AG10803 (cell line): Measurements from ENCODE around the gene DNAH11.

ENCODE experiments used
- DNase-seq: peaks from one replicate; pipeline ENCODE4 v3.0.0; 2010; ENCODE audit warnings: low read depth
- H3K4me3 ChIP-seq: 2 replicates; pipeline ENCODE4 v1.5.1; 2011; ENCODE audit warnings: mild to moderate bottlenecking, low read length, control low read depth
- CTCF ChIP-seq: conservative IDR thresholded peaks from 2 replicates; pipeline ENCODE4 v1.5.1; 2011; ENCODE audit warnings: mild to moderate bottlenecking, low read length, control low read depth, inconsistent platforms

DNAH11 gene

GRCh38 chr7:21753071-21753470 lies 210.2 kb downstream of the DNAH11 start:
- H3K4me3 ChIP-seq = no peak overlapping the region
- TF ChIP-seq CTCF = no peak
- DNase-seq = no peak

- no peak for DNase-seq
- no peak overlapping the region for H3K4me3 ChIP-seq
- TF ChIP-seq CTCF = no peak
These were observed 212.1 kb downstream of the DNAH11 start for GRCh38 chr7:21754963-21755362.

- H3K4me3 ChIP-seq = no peak overlapping the region
- TF ChIP-seq CTCF = no peak
- no peak for DNase-seq
These were observed 214.9 kb downstream of the DNAH11 start for GRCh38 chr7:21757537-21758282.

- H3K4me3 ChIP-seq = no peak overlapping the region
- TF ChIP-seq CTCF = no peak
- no peak for DNase-seq
These were observed 215.4 kb downstream of the DNAH11 start for GRCh38 chr7:21758286-21758685.

GRCh38 chr7:21762469-21762868 lies 219.6 kb downstream of the DNAH11 start:
- TF ChIP-seq CTCF = no peak
- H3K4me3 ChIP-seq = no peak overlapping the region
- DNase-seq = no peak

GRCh38 chr7:21763818-21764217 lies 221.0 kb downstream of the DNAH11 start:
- no peak for TF ChIP-seq CTCF
- no peak for DNase-seq
- H3K4me3 ChIP-seq = no peak overlapping the region

GRCh38 chr7:21766218-21766617 lies 223.4 kb downstream of the DNAH11 start:
- no peak for DNase-seq
- H3K4me3 ChIP-seq = no peak overlapping the region
- TF ChIP-seq CTCF = no peak
